GM12878 (cell line): ENCODE measurements around the gene CARHSP1.

Experiments used
- ATF3 ChIP-seq: IDR thresholded peaks from 2 replicates; pipeline ENCODE4 v1.6.1; 2011; ENCODE audit warnings: low read depth, mild to moderate bottlenecking, low read length, moderate library complexity, borderline replicate concordance; ENCODE audit errors: extremely low read depth
- ATF7 ChIP-seq: fragments of 450-650 bp; IDR thresholded peaks from 2 replicates; pipeline ENCODE4 v1.6.1; 2016; ENCODE audit warnings: low read depth, mild to moderate bottlenecking
- BCL3 ChIP-seq: IDR thresholded peaks from 2 replicates; pipeline ENCODE4 v1.6.1; 2011; ENCODE audit warnings: borderline replicate concordance, low read depth, mild to moderate bottlenecking, moderate library complexity, low read length; ENCODE audit not compliant: insufficient read depth, poor library complexity, severe bottlenecking
- CTCF ChIP-seq, 3 experiments: IDR thresholded peaks in 2 of 3; conservative IDR thresholded peaks in 1 of 3; 2 replicates each; pipeline ENCODE4 v1.5.1; 2011; ENCODE audit warnings: low read depth in 3 of 3, low read length in 3 of 3, mild to moderate bottlenecking in 3 of 3, control low read depth in 2 of 3, moderate library complexity in 2 of 3, inconsistent platforms in 1 of 3, mixed read lengths in 1 of 3; ENCODE audit not compliant: control insufficient read depth in 2 of 3, insufficient read depth in 1 of 3; ENCODE audit errors: extremely low read depth in 1 of 3
- EED ChIP-seq: sonication (generic); IDR thresholded peaks from 2 replicates; pipeline ENCODE4 v1.6.1; 2016; ENCODE audit warnings: antibody characterized with exemption, low read depth
- EGR1 ChIP-seq, 2 experiments: IDR thresholded peaks; 1 replicate in 1 of 2; 2 replicates in 1 of 2; pipeline ENCODE4 v1.6.1; 2011 to 2012; ENCODE audit warnings: low read depth in 2 of 2, low read length in 2 of 2, borderline replicate concordance in 1 of 2, mild to moderate bottlenecking in 1 of 2, moderate library complexity in 1 of 2
- SMAD5 ChIP-seq: IDR thresholded peaks from 2 replicates; pipeline ENCODE4 v1.6.1; 2016; ENCODE audit warnings: antibody characterized with exemption, low read depth
- SMC3 ChIP-seq: IDR thresholded peaks from 2 replicates; pipeline ENCODE4 v1.6.1; 2011; ENCODE audit warnings: low read length, improper control_type of control experiment, borderline replicate concordance
- ZNF687 ChIP-seq: fragments of 450-650 bp; IDR thresholded peaks from 2 replicates; pipeline ENCODE4 v1.6.1; 2017; ENCODE audit warnings: mild to moderate bottlenecking, moderate library complexity

- no peak for TF ChIP-seq CTCF (IDR thresholded peaks at IDR 0.05 in 2 of 3, conservative IDR thresholded peaks at IDR 0.05 in 1 of 3; ENCODE audit: control insufficient read depth in 2 of 3, extremely low read depth in 1 of 3, insufficient read depth in 1 of 3, low read depth in 3 of 3, low read length in 3 of 3)
- no peak for TF ChIP-seq ZNF687
- TF ChIP-seq ATF7, result no peak
- TF ChIP-seq EGR1 (IDR thresholded peaks at IDR 0.05; ENCODE audit: borderline replicate concordance in 1 of 2, low read depth in 2 of 2, low read length in 2 of 2), result no peak
- TF ChIP-seq SMAD5, result no peak
- TF ChIP-seq BCL3, result no peak
- no peak for TF ChIP-seq ATF3
- TF ChIP-seq EED, result no peak
- TF ChIP-seq SMC3, result no peak
Observed at GRCh38 chr16:8807189-8807588, 61.6 kb downstream of the CARHSP1 start.
